Measurements from ENCODE around the gene VPS9D1.
A peak's percentile ranks its signal among the peaks of the same experiment; 100 is the strongest.

The VPS9D1 gene, protein sequence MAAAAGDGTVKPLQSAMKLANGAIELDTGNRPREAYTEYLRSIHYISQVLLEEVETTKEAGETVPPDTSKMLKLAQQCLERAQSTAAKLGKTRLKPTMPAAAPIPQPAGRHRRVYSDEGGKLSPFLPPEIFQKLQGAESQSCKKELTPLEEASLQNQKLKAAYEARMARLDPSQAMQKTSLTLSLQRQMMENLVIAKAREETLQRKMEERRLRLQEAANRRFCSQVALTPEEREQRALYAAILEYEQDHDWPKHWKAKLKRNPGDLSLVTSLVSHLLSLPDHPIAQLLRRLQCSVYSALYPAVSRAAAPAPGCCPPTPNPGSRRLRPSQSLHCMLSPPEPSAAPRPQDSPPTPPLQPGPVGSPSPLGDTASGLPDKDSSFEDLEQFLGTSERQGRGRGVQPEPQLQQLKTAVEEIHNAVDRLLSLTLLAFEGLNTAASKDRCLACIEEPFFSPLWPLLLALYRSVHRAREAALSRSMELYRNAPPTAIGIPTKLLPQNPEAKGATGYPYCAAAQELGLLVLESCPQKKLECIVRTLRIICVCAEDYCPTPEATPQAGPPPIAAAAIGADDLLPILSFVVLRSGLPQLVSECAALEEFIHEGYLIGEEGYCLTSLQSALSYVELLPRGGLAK

DNA sequence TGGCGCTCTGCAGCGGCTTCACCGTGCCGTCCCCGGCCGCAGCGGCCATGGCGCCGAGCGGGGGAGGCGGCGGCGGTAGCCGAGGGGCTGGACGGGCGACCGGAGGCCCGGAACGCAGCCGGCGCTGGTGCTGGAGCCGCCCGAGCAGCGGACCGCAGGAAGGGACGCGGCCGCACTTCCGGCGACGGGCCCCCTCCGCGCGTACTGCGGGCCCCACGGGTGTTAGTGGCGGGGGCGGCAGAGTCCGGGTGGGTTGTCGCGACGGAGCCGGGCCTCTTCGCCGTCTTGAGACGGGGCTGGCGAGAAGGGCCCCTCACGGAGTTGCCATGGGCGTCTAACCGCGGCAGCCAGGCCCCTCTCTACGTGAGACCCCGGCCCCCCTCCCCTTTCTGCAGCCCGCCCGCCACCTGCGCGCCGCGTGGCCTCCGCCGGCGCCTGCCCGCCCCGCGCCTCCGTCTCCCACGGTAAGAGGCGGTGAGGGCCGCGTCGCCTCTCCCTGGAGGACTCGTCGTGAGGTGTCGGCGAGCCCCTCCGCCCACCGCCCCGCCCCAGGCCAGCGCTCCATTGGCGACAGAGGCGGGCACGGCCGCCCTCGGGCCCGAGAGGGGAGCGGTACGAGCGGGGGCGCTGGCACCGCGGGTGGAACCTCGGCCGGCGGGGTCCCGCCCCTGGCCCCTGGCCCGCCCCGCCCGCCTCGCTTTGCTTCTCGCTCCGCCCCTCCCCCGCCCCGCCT lies at the start of gene VPS9D1, which contains the start of gene ZNF276:
VPS9D1 (minus strand) TSS at position 86 of the 733 bp plus-strand sequence; CDS start at position 49, 37 bp downstream.
ZNF276 (plus strand) TSS at position 725 of the 733 bp plus-strand sequence. CDS start 104 bp downstream, outside the sequence.
- DNase-seq, result peak; percentile 86

DNA sequence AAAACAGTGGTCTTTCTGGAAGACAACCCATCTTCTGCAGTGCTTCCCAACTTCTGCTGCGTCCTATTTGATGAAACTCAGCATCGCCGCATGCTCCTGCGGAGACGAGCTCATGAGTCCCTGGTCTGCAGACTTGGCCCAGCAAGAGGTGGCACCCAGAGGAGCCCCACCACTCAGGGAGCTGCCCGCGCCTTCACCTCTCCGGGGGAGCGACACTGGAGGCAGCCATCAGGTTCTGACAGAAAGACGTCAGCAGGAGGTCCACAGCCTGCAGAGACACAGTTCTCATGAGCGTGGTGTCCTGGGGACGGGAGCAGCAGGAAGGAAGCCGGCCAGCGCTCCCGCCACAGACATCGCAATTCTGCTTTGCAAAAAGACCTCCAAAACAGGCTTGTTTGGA lies 49.7 kb upstream of the VPS9D1 start:
- DNase-seq, result no peak

GRCh38 chr16:89765292-89765830 lies 44.7 kb upstream of the VPS9D1 start:
- no peak for DNase-seq

DNA sequence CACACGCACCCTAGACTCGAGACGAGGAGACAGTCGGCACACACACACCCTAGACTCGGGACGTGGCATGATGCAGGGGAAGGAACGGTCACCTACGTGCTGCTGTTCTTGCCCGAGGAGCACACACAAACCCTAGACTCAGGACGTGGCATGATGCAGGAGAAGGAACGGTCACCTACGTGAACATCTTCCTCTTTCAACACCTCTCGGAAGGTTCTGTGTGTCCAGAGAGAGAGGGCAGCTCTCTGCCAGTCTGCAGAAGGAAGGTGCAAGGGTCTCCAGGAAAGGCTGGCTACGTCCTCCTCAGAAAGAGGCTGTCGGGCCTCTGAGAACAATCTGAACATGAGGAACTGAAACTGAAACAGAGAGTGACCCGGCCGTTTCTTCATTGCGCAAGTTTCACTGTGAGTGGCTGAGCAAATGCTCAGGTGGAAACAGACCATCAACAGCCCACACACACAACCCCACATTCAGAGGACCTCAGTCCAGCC lies 44.1 kb upstream of the VPS9D1 start:
- DNase-seq, result peak; percentile 64

DNA sequence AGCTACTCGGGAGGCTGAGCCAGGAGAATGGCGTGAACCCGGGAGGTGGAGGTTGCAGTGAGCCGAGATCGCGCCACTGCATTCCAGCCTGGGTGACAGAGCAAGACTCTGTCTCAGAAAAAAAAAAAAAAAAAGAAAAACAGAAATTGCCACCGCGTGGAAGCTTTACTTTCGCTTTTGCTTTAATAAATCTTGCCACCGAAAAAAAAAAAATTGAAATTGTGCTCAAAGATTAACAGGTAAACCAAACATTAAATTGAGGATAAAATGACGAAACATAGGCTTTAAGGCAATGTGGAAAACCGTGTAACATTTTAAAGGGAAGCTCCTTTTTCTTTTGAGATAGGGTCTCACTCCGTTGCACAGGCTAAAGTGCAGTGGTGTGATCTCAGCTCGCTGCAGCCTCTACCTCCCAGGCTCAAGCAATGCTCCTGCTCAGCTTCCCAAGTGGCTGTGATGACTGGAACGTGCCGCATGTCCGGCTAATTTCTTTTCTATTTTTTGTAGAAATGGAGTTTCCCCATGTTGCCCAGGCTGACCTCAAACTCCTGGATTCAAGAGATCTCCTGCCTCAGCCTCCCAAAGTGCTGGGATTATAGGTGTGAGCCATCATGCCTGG lies 40.7 kb upstream of the VPS9D1 start:
- peak; percentile 37 for DNase-seq

DNA sequence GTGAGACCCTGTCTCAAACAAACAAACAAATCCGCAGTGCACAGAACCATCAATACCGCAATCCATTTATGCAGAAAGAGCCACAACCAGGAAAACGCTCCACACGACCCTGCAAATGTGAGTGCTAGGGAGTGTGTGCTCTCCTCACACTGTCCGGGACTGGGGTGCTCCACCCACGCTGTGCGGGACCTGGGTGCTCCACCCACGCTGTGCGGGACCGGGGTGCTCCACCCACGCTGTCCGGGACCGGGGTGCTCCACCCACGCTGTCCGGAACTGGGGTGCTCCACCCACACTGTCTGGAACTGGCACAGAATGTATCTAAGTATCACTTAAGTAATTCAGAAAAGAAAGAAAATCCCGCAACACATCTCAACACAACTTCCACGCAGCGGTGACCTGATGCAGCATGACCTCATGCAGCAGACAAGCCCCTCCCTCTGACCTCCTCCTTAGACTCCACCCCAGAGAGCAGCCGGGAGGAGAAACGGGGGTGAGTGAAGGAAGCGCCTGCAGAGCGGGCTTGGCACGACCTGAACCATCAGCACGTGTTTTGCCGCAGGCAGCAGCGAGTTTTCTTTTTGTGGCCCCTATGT lies 39.1 kb upstream of the VPS9D1 start:
- DNase-seq, result peak; percentile 39

DNA sequence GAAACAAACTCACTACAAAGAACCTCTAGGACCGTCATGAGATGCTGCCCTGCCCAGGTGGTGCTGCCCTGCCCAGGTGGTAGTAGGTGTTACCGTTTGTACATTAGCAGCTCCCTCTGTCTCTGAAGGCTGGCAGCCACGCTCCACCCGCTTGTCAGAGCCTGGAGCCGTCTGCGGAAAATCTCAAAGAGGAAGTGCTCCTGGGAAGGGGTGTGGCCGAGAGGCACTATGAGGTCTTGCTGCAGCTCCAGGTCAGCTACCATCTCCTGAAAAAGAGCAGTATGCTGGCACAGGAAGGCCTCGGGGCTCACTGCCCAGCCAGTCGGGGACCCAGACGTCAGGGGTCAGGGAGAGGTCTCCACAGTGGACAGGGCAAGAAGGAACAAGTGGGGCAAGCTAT lies 28.9 kb upstream of the VPS9D1 start:
- no peak for DNase-seq

- DNase-seq, result no peak
These were observed 28.2 kb upstream of the VPS9D1 start for GRCh38 chr16:89748921-89749320.

GRCh38 chr16:89748076-89748475 lies 27.4 kb upstream of the VPS9D1 start:
- DNase-seq, result no peak

- no peak for DNase-seq
These were observed 25.3 kb upstream of the VPS9D1 start for GRCh38 chr16:89746043-89746442.

GRCh38 chr16:89744813-89745212 lies 24.1 kb upstream of the VPS9D1 start:
- DNase-seq, result no peak

GRCh38 chr16:89742948-89743347 lies 22.2 kb upstream of the VPS9D1 start:
- DNase-seq, result no peak

DNA sequence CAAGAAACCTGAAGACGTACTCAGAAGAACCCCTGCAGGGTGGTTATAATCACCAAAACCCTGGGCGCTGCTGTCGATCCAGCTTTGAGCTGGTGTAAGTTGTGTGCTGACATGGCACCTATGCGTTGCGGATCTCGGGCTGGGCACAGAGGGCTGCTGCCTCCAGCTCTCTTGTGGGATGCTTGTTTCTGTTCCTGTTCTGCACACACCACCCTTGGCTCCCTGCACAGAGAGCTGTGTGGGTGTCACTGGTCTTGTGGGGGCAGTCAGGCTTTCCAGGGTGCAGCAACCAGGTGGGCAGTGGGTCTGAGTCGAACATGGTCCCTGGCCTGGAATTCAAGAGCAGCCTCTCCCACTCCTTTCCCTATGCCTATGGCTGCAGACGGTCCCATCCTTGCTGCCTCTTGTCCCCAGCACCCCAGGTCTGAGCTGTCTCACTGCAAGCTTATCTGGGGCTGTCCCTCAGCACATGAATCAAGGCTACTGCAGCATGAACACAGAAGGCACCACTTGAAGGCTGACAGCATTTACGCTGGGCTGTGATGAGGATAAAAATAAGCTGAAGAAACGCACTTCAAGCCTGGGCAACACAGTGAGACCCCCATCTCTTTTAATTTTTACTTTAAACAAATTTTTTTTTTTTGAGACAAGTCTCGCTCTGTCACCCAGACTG lies 20.8 kb upstream of the VPS9D1 start:
- DNase-seq, result no peak

DNA sequence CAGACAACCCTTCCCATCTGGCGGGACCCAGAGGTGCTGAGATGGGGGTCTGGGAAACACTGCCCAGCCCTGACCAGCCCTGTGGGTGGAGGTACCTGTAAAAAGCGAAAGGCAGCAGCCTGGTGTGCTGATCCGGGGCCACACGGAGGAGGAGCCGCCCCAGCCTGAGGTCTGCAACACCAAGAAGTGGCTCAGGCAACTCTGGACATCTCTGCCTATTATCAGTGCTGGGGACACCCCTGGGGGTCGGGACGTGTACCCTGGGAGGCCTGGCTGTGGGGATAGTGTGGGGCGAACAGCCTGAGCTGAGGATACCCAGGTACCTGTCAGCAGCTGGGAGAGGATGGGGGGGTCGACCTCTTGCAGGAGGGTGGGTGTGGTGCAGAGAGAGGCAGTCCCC lies 18.7 kb upstream of the VPS9D1 start:
- no peak for DNase-seq

GRCh38 chr16:89738538-89739317 lies 18.0 kb upstream of the VPS9D1 start:
- DNase-seq, result no peak

GRCh38 chr16:89738072-89738377 lies 17.3 kb upstream of the VPS9D1 start:
- DNase-seq, result no peak

DNA sequence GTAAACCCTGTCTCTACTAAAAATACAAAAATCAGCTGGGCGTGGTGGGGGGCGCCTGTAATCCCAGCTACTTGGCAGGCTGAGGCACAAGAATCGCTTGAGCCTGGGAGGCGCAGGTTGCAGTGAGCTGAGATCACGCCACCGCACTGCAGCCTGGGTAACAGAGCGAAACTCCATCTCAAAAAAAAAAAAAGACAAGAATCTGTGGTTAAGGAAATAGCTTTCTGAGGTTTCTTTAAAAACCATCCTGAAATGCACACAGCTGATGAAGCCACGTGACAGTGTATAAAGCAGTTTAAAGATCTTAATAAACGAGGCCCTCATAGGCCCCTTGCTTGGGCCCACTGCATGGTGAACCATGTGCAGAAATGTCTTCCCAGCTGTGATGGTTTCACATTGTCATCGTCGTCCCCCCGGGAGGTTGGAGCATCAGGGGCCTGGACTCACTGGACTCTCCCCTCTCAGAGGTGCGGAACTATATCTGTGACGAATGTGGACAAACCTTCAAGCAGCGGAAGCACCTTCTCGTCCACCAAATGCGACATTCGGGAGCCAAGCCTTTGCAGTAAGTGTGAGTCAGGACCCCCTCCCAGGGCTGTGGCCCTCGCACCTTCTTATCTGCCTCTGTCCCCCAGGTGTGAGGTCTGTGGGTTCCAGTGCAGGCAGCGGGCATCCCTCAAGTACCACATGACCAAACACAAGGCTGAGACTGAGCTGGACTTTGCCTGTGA lies 16.8 kb upstream of the VPS9D1 start:
- DNase-seq, result peak; percentile 66

DNA sequence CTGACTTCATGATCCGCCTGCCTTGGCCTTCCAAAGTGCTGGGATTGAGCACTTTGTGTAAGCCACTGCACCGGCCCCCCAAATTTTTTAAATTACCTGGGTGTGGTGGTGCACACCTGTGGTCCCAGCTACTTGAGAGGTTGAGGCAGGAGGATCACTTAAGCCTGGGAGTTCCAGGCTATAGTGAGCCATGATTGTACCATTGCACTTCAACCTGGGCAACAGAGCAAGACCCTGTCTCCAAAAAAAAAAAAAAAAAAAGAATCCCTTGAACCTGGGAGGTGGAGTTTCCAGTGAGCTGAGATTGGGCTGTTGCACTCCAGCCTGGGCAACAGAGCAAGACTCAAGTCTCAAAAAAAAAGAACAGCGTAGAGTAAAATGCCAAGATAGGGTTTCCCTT lies 15.9 kb upstream of the VPS9D1 start:
- no peak for DNase-seq

GRCh38 chr16:89733792-89734191 lies 13.1 kb upstream of the VPS9D1 start:
- no peak for DNase-seq

DNA sequence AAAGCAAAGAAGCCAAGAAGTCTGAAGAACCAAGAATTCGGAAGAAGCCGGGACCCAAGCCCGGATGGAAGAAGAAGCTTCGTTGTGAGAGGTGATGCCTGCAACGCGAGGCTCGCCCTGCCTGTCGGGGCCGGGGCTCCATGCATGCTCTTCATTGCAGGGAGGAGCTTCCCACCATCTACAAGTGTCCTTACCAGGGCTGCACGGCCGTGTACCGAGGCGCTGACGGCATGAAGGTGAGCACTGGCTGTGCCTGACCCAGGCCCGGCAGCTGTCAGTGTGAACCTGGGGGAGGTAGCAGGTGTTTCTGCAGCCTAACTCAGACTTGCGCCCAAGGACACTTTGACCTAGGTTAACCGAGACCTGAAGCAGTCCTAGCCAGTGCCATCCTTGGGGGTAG lies 12.6 kb upstream of the VPS9D1 start:
- no peak for DNase-seq

GRCh38 chr16:89732918-89733242 lies 12.2 kb upstream of the VPS9D1 start:
- no peak for DNase-seq

All from CD4-positive, alpha-beta T cell treated with Interleukin-12 subunit alpha and Interleukin-12 subunit beta, for 1 hour (primary cell).